ENCODE measurements around the gene CD55. TPM values are rescaled to one million over a fixed set of nuclear protein-coding genes. Genes with fewer than 3 reads are reported as not detected.

The CD55 gene
- polyA plus RNA-seq, 1 donor from 2014 or later: 1.4 TPM

GRCh38 chr1:207328004-207328403 is 6.5 kb downstream of the CD55 start:
- Histone ChIP-seq H3F3A (ENCODE audit: insufficient read depth, low read length, poor library complexity, severe bottlenecking) (no peaks in the 10 kb centered on the region), H3K4me2 (ENCODE audit: low read length) (no peak overlapping the region), H3K36me3 (ENCODE audit: insufficient read depth, low read length) (no peaks in the 10 kb centered on the region), H3K27ac (ENCODE audit: low read length) (no peak overlapping the region), H3K9ac (ENCODE audit: low read length) (no peak overlapping the region), H4K20me1 (ENCODE audit: insufficient read depth) (no peaks in the 10 kb centered on the region), H3K4me3 (ENCODE audit: low read length) (no peak overlapping the region), H2AFZ (ENCODE audit: low read depth, low read length) (no peak overlapping the region), H3K9me3 (ENCODE audit: low read length) (no peaks in the 10 kb centered on the region), H3K27me3 (ENCODE audit: insufficient read depth, low read depth, low read length) (no peaks in the 10 kb centered on the region), H3K9me2 (ENCODE audit: insufficient read depth, low read length) (no peaks in the 10 kb centered on the region), H3K79me2 (replicated peaks; ENCODE audit: insufficient read depth, low read length) (no peaks in the 10 kb centered on the region)
- TF ChIP-seq REST (IDR thresholded peaks at IDR 0.05; ENCODE audit: borderline replicate concordance) (no peak), EZH2 (IDR thresholded peaks at IDR 0.05; ENCODE audit: borderline replicate concordance, insufficient read depth, low read length, poor library complexity, severe bottlenecking) (no peak), TAF1 (IDR thresholded peaks at IDR 0.05; ENCODE audit: low read depth) (no peak), SMC3 (conservative IDR thresholded peaks at IDR 0.05; ENCODE audit: poor library complexity) (no peak), MXI1 (conservative IDR thresholded peaks at IDR 0.05; ENCODE audit: poor library complexity, severe bottlenecking) (no peak), POLR2AphosphoS5 (IDR thresholded peaks at IDR 0.05) (no peak), CTCF (IDR thresholded peaks at IDR 0.05; ENCODE audit: poor library complexity, severe bottlenecking) (no peak), RAD21 (conservative IDR thresholded peaks at IDR 0.05) (no peak), EP300 (conservative IDR thresholded peaks at IDR 0.05; ENCODE audit: poor library complexity, severe bottlenecking) (no peak)

- Histone ChIP-seq H3K27ac (ENCODE audit: low read length) (no peak overlapping the region), H3K4me3 (ENCODE audit: low read length) (no peak overlapping the region), H2AFZ (ENCODE audit: low read depth, low read length) (no peak overlapping the region), H3K27me3 (ENCODE audit: insufficient read depth, low read depth, low read length) (no peaks in the 10 kb centered on the region), H3K36me3 (ENCODE audit: insufficient read depth, low read length) (no peaks in the 10 kb centered on the region), H3K9me2 (ENCODE audit: insufficient read depth, low read length) (no peaks in the 10 kb centered on the region), H3K79me2 (replicated peaks; ENCODE audit: insufficient read depth, low read length) (no peaks in the 10 kb centered on the region), H3K4me2 (ENCODE audit: low read length) (no peak overlapping the region), H3K9me3 (ENCODE audit: low read length) (no peaks in the 10 kb centered on the region), H3F3A (ENCODE audit: insufficient read depth, low read length, poor library complexity, severe bottlenecking) (no peaks in the 10 kb centered on the region), H4K20me1 (ENCODE audit: insufficient read depth) (no peaks in the 10 kb centered on the region), H3K9ac (ENCODE audit: low read length) (no peak overlapping the region)
- TF ChIP-seq EZH2 (IDR thresholded peaks at IDR 0.05; ENCODE audit: borderline replicate concordance, insufficient read depth, low read length, poor library complexity, severe bottlenecking) (no peak), MXI1 (conservative IDR thresholded peaks at IDR 0.05; ENCODE audit: poor library complexity, severe bottlenecking) (no peak), CTCF (IDR thresholded peaks at IDR 0.05; ENCODE audit: poor library complexity, severe bottlenecking) (no peak), POLR2AphosphoS5 (IDR thresholded peaks at IDR 0.05) (no peak), TAF1 (IDR thresholded peaks at IDR 0.05; ENCODE audit: low read depth) (no peak), SMC3 (conservative IDR thresholded peaks at IDR 0.05; ENCODE audit: poor library complexity) (no peak), REST (IDR thresholded peaks at IDR 0.05; ENCODE audit: borderline replicate concordance) (no peak), EP300 (conservative IDR thresholded peaks at IDR 0.05; ENCODE audit: poor library complexity, severe bottlenecking) (no peak), RAD21 (conservative IDR thresholded peaks at IDR 0.05) (no peak)
Measured at GRCh38 chr1:207328908-207329440, 7.5 kb downstream of the CD55 start.

Measured in neural cell (in vitro differentiated cells).